NB4 (cell line): Measurements from ENCODE around the gene KRT32.

ENCODE experiments used
- DNase-seq: peaks from one replicate; pipeline ENCODE4 v3.0.0; 2010; ENCODE audit warnings: low read depth
- H3K4me3 ChIP-seq: one replicate; pipeline ENCODE4 v1.5.1; 2011; ENCODE audit warnings: mild to moderate bottlenecking, low read depth, low read length, moderate library complexity
- CTCF ChIP-seq: IDR thresholded peaks from one replicate; pipeline ENCODE4 v1.5.1; 2012; ENCODE audit warnings: low read depth, low read length
- MAX ChIP-seq: IDR thresholded peaks from 2 replicates; pipeline ENCODE4 v1.6.1; 2011; ENCODE audit warnings: low read depth, low read length
- MYC ChIP-seq: IDR thresholded peaks from 2 replicates; pipeline ENCODE4 v1.6.1; 2011; ENCODE audit warnings: low read depth, low read length
- POLR2A ChIP-seq: IDR thresholded peaks from 2 replicates; pipeline ENCODE4 v1.6.1; 2011; ENCODE audit warnings: mild to moderate bottlenecking; ENCODE audit not compliant: insufficient read length; ENCODE audit errors: extremely low read depth

Gene KRT32

GRCh38 chr17:41455236-41455635 is 11.9 kb downstream of the KRT32 start:
- H3K4me3 ChIP-seq = no peak overlapping the region
- no peak for DNase-seq
- TF ChIP-seq MYC = no peak
- no peak for TF ChIP-seq POLR2A
- no peak for TF ChIP-seq MAX
- no peak for TF ChIP-seq CTCF

- no peak for DNase-seq
- H3K4me3 ChIP-seq = no peak overlapping the region
- no peak for TF ChIP-seq CTCF
- TF ChIP-seq POLR2A = no peak
- no peak for TF ChIP-seq MYC
- TF ChIP-seq MAX = no peak
These were observed 14.1 kb downstream of the KRT32 start for GRCh38 chr17:41453066-41453465.

GRCh38 chr17:41452281-41452680 is 14.9 kb downstream of the KRT32 start:
- no peak overlapping the region for H3K4me3 ChIP-seq
- no peak for TF ChIP-seq MAX
- no peak for TF ChIP-seq MYC
- no peak for TF ChIP-seq POLR2A
- TF ChIP-seq CTCF = no peak
- no peak for DNase-seq

- no peak for TF ChIP-seq MAX
- TF ChIP-seq MYC = no peak
- no peak for TF ChIP-seq POLR2A
- no peak for TF ChIP-seq CTCF
- DNase-seq = no peak
- no peak overlapping the region for H3K4me3 ChIP-seq
These were observed 15.9 kb downstream of the KRT32 start for GRCh38 chr17:41451154-41451728.

GRCh38 chr17:41449008-41449407 is 18.2 kb downstream of the KRT32 start:
- no peak overlapping the region for H3K4me3 ChIP-seq
- TF ChIP-seq CTCF (no peak), MAX (no peak)
- DNase-seq = no peak

GRCh38 chr17:41448506-41448905 is 18.7 kb downstream of the KRT32 start:
- DNase-seq = no peak
- H3K4me3 ChIP-seq = no peak overlapping the region
- no peak for TF ChIP-seq MAX
- no peak for TF ChIP-seq MYC
- no peak for TF ChIP-seq CTCF
- TF ChIP-seq POLR2A = no peak
